ENCODE data around the gene AUP1.

DNA sequence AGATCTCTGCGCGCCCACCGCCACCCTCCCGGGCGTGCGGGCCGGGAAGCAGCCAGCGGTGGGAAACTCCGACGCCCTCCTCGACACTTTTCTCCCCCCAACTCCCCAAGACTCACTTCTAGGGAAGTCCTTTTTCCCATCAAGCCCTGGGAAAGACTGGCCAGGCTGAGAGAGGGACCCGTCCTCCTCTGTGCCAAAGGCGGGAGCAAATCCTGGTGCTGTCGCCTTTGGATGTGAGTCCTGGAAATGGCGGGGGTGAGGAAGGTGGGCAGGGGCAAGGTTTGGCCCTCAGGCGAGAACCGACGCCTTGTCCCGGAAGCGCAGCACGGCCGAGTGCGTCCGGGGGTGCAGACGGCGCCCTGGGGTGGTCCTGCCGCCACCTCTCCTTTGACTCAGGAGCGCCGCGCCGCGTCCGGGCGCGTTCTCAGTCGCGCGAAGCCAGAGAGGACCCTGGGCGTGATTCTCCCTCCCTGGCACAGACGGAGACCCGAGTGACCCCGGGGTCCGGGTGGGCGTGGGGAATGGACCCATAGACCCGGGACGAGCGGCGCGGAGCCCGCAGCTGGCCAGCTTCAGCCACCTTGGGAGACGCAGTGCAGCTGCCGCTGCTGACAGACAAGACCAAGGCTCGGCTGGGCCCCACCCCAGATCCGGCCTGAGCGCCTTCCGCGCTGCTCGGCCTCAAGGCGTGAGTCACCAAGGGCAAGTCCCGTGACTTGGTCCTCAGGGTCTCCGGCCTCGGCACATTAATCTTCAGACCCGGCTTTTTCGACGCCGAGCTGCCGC is 26.6 kb downstream of the AUP1 start:
- TF ChIP-seq TBP (optimal IDR thresholded peaks at IDR 0.05; ENCODE audit: low read depth, low read length) (peak; percentile 77), ZNF830 (CRISPR knock-in tag; IDR thresholded peaks at IDR 0.05) (no peak), SMARCA4 (IDR thresholded peaks at IDR 0.05) (peak; percentile 68)
- TF ChIP-seq, protein P1, sequence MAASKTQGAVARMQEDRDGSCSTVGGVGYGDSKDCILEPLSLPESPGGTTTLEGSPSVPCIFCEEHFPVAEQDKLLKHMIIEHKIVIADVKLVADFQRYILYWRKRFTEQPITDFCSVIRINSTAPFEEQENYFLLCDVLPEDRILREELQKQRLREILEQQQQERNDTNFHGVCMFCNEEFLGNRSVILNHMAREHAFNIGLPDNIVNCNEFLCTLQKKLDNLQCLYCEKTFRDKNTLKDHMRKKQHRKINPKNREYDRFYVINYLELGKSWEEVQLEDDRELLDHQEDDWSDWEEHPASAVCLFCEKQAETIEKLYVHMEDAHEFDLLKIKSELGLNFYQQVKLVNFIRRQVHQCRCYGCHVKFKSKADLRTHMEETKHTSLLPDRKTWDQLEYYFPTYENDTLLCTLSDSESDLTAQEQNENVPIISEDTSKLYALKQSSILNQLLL (CRISPR knock-in tag; IDR thresholded peaks at IDR 0.05; ENCODE audit: borderline replicate concordance): no peak
- TF ChIP-seq, protein P2, sequence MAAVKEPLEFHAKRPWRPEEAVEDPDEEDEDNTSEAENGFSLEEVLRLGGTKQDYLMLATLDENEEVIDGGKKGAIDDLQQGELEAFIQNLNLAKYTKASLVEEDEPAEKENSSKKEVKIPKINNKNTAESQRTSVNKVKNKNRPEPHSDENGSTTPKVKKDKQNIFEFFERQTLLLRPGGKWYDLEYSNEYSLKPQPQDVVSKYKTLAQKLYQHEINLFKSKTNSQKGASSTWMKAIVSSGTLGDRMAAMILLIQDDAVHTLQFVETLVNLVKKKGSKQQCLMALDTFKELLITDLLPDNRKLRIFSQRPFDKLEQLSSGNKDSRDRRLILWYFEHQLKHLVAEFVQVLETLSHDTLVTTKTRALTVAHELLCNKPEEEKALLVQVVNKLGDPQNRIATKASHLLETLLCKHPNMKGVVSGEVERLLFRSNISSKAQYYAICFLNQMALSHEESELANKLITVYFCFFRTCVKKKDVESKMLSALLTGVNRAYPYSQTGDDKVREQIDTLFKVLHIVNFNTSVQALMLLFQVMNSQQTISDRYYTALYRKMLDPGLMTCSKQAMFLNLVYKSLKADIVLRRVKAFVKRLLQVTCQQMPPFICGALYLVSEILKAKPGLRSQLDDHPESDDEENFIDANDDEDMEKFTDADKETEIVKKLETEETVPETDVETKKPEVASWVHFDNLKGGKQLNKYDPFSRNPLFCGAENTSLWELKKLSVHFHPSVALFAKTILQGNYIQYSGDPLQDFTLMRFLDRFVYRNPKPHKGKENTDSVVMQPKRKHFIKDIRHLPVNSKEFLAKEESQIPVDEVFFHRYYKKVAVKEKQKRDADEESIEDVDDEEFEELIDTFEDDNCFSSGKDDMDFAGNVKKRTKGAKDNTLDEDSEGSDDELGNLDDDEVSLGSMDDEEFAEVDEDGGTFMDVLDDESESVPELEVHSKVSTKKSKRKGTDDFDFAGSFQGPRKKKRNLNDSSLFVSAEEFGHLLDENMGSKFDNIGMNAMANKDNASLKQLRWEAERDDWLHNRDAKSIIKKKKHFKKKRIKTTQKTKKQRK (IDR thresholded peaks at IDR 0.05; ENCODE audit: borderline replicate concordance, low read depth, low read length): no peak
- TF ChIP-seq, protein P3, sequence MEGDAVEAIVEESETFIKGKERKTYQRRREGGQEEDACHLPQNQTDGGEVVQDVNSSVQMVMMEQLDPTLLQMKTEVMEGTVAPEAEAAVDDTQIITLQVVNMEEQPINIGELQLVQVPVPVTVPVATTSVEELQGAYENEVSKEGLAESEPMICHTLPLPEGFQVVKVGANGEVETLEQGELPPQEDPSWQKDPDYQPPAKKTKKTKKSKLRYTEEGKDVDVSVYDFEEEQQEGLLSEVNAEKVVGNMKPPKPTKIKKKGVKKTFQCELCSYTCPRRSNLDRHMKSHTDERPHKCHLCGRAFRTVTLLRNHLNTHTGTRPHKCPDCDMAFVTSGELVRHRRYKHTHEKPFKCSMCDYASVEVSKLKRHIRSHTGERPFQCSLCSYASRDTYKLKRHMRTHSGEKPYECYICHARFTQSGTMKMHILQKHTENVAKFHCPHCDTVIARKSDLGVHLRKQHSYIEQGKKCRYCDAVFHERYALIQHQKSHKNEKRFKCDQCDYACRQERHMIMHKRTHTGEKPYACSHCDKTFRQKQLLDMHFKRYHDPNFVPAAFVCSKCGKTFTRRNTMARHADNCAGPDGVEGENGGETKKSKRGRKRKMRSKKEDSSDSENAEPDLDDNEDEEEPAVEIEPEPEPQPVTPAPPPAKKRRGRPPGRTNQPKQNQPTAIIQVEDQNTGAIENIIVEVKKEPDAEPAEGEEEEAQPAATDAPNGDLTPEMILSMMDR (IDR thresholded peaks at IDR 0.05 in 2 of 3, conservative IDR thresholded peaks at IDR 0.05 in 1 of 3; ENCODE audit: insufficient read depth in 2 of 3, low read depth in 1 of 3, low read length in 3 of 3): peak; percentile 58 to 63 (median 62)
- TF ChIP-seq, protein P4, sequence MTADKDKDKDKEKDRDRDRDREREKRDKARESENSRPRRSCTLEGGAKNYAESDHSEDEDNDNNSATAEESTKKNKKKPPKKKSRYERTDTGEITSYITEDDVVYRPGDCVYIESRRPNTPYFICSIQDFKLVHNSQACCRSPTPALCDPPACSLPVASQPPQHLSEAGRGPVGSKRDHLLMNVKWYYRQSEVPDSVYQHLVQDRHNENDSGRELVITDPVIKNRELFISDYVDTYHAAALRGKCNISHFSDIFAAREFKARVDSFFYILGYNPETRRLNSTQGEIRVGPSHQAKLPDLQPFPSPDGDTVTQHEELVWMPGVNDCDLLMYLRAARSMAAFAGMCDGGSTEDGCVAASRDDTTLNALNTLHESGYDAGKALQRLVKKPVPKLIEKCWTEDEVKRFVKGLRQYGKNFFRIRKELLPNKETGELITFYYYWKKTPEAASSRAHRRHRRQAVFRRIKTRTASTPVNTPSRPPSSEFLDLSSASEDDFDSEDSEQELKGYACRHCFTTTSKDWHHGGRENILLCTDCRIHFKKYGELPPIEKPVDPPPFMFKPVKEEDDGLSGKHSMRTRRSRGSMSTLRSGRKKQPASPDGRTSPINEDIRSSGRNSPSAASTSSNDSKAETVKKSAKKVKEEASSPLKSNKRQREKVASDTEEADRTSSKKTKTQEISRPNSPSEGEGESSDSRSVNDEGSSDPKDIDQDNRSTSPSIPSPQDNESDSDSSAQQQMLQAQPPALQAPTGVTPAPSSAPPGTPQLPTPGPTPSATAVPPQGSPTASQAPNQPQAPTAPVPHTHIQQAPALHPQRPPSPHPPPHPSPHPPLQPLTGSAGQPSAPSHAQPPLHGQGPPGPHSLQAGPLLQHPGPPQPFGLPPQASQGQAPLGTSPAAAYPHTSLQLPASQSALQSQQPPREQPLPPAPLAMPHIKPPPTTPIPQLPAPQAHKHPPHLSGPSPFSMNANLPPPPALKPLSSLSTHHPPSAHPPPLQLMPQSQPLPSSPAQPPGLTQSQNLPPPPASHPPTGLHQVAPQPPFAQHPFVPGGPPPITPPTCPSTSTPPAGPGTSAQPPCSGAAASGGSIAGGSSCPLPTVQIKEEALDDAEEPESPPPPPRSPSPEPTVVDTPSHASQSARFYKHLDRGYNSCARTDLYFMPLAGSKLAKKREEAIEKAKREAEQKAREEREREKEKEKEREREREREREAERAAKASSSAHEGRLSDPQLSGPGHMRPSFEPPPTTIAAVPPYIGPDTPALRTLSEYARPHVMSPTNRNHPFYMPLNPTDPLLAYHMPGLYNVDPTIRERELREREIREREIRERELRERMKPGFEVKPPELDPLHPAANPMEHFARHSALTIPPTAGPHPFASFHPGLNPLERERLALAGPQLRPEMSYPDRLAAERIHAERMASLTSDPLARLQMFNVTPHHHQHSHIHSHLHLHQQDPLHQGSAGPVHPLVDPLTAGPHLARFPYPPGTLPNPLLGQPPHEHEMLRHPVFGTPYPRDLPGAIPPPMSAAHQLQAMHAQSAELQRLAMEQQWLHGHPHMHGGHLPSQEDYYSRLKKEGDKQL (CRISPR knock-in tag; IDR thresholded peaks at IDR 0.05; ENCODE audit: borderline replicate concordance): no peak

Measured in K562 (cell line).